SK-N-SH treated with all-trans-retinoic acid at 6 μM for 48 hours (cell line): ENCODE results near the gene RFLNA.

Experiments
- ATAC-seq: fragments of 200-7000 bp; cut with Tn5 transposase; 3 replicates; pipeline ENCODE4 v1.9.1; 2020; ENCODE audit warnings: mild to moderate bottlenecking, moderate library complexity
- ARNTL ChIP-seq: fragments of 450-650 bp; formaldehyde crosslinking; IDR thresholded peaks from 2 replicates; pipeline ENCODE4 v1.5.0; 2020; ENCODE audit warnings: low read depth, mild to moderate bottlenecking, moderate library complexity, borderline replicate concordance
- BACH2 ChIP-seq: fragments of 250-450 bp; sonication (Bioruptor Pico); IDR thresholded peaks from 2 replicates; pipeline ENCODE4 v1.9.0; 2021; ENCODE audit warnings: mild to moderate bottlenecking, borderline replicate concordance
- CSDC2 ChIP-seq: fragments of 250-450 bp; sonication (Bioruptor Pico); IDR thresholded peaks from 2 replicates; pipeline ENCODE4 v1.5.0; 2020; ENCODE audit warnings: mild to moderate bottlenecking, moderate library complexity
- CSRNP3 ChIP-seq: fragments of 250-450 bp; sonication (Bioruptor Pico); IDR thresholded peaks from 2 replicates; pipeline ENCODE4 v1.5.1; 2021; ENCODE audit warnings: mild to moderate bottlenecking, moderate library complexity
- ESRRG ChIP-seq: fragments of 250-450 bp; sonication (Bioruptor Pico); IDR thresholded peaks from 2 replicates; pipeline ENCODE4 v1.6.1; 2021; ENCODE audit warnings: mild to moderate bottlenecking
- GLIS3 ChIP-seq: fragments of 250-450 bp; sonication (Bioruptor Pico); IDR thresholded peaks from 2 replicates; pipeline ENCODE4 v1.5.0; 2020; ENCODE audit warnings: mild to moderate bottlenecking, moderate library complexity
- ISL1 ChIP-seq: fragments of 250-450 bp; sonication (Bioruptor Pico); IDR thresholded peaks from 2 replicates; pipeline ENCODE4 v2.1.2; 2022; ENCODE audit warnings: mild to moderate bottlenecking, moderate library complexity
- OSR1 ChIP-seq: fragments of 250-450 bp; sonication (Bioruptor Pico); IDR thresholded peaks from 2 replicates; pipeline ENCODE4 v1.8.0; 2022; ENCODE audit warnings: moderate library complexity, mild to moderate bottlenecking, inconsistent platforms
- POU6F1 ChIP-seq: fragments of 250-450 bp; sonication (Bioruptor Pico); IDR thresholded peaks from 2 replicates; pipeline ENCODE4 v1.8.0; 2021; ENCODE audit warnings: low read depth, mild to moderate bottlenecking, moderate library complexity, borderline replicate concordance
- PPARA ChIP-seq: fragments of 250-450 bp; sonication (Bioruptor Pico); IDR thresholded peaks from 2 replicates; pipeline ENCODE4 v1.5.0; 2020; ENCODE audit warnings: mild to moderate bottlenecking, borderline replicate concordance
- RARB ChIP-seq: fragments of 250-450 bp; sonication (Bioruptor Pico); IDR thresholded peaks from 2 replicates; pipeline ENCODE4 v1.8.0; 2021; ENCODE audit warnings: mild to moderate bottlenecking, moderate library complexity
- SNAI2 ChIP-seq: fragments of 250-450 bp; sonication (Bioruptor Pico); IDR thresholded peaks from 2 replicates; pipeline ENCODE4 v1.5.0; 2020; ENCODE audit warnings: mild to moderate bottlenecking, moderate library complexity
- TCF4 ChIP-seq: fragments of 250-450 bp; sonication (Bioruptor Pico); IDR thresholded peaks from 2 replicates; pipeline ENCODE4 v1.8.0; 2021; ENCODE audit warnings: mild to moderate bottlenecking, moderate library complexity, borderline replicate concordance
- TOX ChIP-seq: fragments of 250-450 bp; sonication (Bioruptor Pico); IDR thresholded peaks from 2 replicates; pipeline ENCODE4 v1.8.0; 2021; ENCODE audit warnings: mild to moderate bottlenecking, moderate library complexity, borderline replicate concordance
- ZC3H10 ChIP-seq: fragments of 250-450 bp; sonication (Bioruptor Pico); IDR thresholded peaks from 2 replicates; pipeline ENCODE4 v1.5.1; 2021; ENCODE audit warnings: mild to moderate bottlenecking, moderate library complexity
- ZFP3 ChIP-seq: fragments of 250-450 bp; sonication (Bioruptor Pico); IDR thresholded peaks from 2 replicates; pipeline ENCODE4 v1.5.0; 2020; ENCODE audit warnings: mild to moderate bottlenecking, moderate library complexity
- ZFP30 ChIP-seq: fragments of 450-650 bp; formaldehyde crosslinking; IDR thresholded peaks from 2 replicates; pipeline ENCODE4 v1.5.0; 2022; ENCODE audit warnings: mild to moderate bottlenecking, moderate library complexity
- ZNF565 ChIP-seq: fragments of 450-650 bp; formaldehyde crosslinking; conservative IDR thresholded peaks from 2 replicates; pipeline ENCODE4 v1.5.0; 2020; ENCODE audit warnings: low read depth, mild to moderate bottlenecking, moderate library complexity
- ZNF70 ChIP-seq: fragments of 450-650 bp; formaldehyde crosslinking; IDR thresholded peaks from 2 replicates; pipeline ENCODE4 v1.5.0; 2020; ENCODE audit warnings: mild to moderate bottlenecking, moderate library complexity
- ZNF8 ChIP-seq: fragments of 450-650 bp; formaldehyde crosslinking; IDR thresholded peaks from 2 replicates; pipeline ENCODE4 v1.5.0; 2020; ENCODE audit warnings: mild to moderate bottlenecking, moderate library complexity
- TF ChIP-seq, protein P1 (sequence below): fragments of 250-450 bp; sonication (Bioruptor Pico); IDR thresholded peaks from 2 replicates; pipeline ENCODE4 v1.5.1; 2020; ENCODE audit warnings: low read depth, mild to moderate bottlenecking, moderate library complexity
- TF ChIP-seq, protein P2 (sequence below): fragments of 250-450 bp; sonication (Bioruptor Pico); IDR thresholded peaks from 2 replicates; pipeline ENCODE4 v1.8.0; 2020; ENCODE audit warnings: mild to moderate bottlenecking, moderate library complexity, borderline replicate concordance

Gene RFLNA

GRCh38 chr12:124294780-124295341 lies at the start of gene RFLNA:
Gene RFLNA (plus strand): TSS chr12:124295093. CDS start chr12:124295430, 337 bp downstream.
- ATAC-seq: peak; percentile 46

DNA sequence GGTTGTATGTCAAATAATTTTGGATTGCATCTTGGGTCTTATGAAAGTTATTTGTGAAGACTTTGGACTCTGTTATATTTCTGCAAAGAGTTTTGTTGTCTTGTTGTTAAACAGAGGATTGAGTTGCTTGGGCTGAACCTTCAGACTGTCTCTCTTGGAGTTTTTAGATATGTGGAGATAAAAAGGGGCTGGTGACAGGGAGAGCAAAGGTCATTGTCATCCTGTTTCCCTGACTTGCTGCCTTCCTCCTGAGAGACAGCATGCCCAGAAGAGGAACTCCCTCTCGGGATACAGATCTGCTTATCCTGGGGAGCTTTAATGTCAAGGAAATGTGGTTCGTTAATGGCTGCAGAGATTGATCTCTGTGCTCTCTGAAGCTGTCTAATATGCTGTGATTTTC lies 47.6 kb upstream of the RFLNA start:
- TF ChIP-seq SNAI2 (CRISPR knock-in tag): no peak
- no peak for TF ChIP-seq ZFP3
- no peak for TF ChIP-seq ESRRG
- no peak for TF ChIP-seq PPARA (CRISPR knock-in tag)
- no peak for TF ChIP-seq ZFP30 (CRISPR knock-in tag)
- TF ChIP-seq GLIS3 (CRISPR knock-in tag): no peak
- TF ChIP-seq, protein P1, sequence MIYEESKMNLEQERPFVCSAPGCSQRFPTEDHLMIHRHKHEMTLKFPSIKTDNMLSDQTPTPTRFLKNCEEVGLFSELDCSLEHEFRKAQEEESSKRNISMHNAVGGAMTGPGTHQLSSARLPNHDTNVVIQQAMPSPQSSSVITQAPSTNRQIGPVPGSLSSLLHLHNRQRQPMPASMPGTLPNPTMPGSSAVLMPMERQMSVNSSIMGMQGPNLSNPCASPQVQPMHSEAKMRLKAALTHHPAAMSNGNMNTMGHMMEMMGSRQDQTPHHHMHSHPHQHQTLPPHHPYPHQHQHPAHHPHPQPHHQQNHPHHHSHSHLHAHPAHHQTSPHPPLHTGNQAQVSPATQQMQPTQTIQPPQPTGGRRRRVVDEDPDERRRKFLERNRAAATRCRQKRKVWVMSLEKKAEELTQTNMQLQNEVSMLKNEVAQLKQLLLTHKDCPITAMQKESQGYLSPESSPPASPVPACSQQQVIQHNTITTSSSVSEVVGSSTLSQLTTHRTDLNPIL (CRISPR knock-in tag): no peak
- TF ChIP-seq POU6F1 (CRISPR knock-in tag): no peak
- no peak for TF ChIP-seq ZNF565 (CRISPR knock-in tag)
- no peak for TF ChIP-seq TOX (CRISPR knock-in tag)
- TF ChIP-seq, protein P2, sequence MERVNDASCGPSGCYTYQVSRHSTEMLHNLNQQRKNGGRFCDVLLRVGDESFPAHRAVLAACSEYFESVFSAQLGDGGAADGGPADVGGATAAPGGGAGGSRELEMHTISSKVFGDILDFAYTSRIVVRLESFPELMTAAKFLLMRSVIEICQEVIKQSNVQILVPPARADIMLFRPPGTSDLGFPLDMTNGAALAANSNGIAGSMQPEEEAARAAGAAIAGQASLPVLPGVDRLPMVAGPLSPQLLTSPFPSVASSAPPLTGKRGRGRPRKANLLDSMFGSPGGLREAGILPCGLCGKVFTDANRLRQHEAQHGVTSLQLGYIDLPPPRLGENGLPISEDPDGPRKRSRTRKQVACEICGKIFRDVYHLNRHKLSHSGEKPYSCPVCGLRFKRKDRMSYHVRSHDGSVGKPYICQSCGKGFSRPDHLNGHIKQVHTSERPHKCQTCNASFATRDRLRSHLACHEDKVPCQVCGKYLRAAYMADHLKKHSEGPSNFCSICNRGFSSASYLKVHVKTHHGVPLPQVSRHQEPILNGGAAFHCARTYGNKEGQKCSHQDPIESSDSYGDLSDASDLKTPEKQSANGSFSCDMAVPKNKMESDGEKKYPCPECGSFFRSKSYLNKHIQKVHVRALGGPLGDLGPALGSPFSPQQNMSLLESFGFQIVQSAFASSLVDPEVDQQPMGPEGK: no peak
- no peak for TF ChIP-seq OSR1 (CRISPR knock-in tag)
- ATAC-seq: no peak

More at GRCh38 chr12:124294780-124295341, at the start of gene RFLNA:
- TF ChIP-seq RARB (CRISPR knock-in tag) (no peak), TOX (CRISPR knock-in tag) (no peak), TCF4 (CRISPR knock-in tag) (no peak), CSDC2 (CRISPR knock-in tag) (no peak), PPARA (CRISPR knock-in tag) (no peak), ZFP30 (CRISPR knock-in tag) (no peak), ISL1 (no peak), OSR1 (CRISPR knock-in tag) (no peak), ZNF565 (CRISPR knock-in tag) (no peak), GLIS3 (CRISPR knock-in tag) (no peak), ZNF8 (CRISPR knock-in tag) (no peak), ZC3H10 (CRISPR knock-in tag) (no peak), BACH2 (CRISPR knock-in tag) (no peak)
- TF ChIP-seq, all 23 proteins: peak for 0

GRCh38 chr12:124248941-124249825 lies 45.7 kb upstream of the RFLNA start:
- no peak for TF ChIP-seq TOX (CRISPR knock-in tag)
- TF ChIP-seq POU6F1 (CRISPR knock-in tag): no peak
- no peak for TF ChIP-seq CSDC2 (CRISPR knock-in tag)
- TF ChIP-seq, protein P2: no peak
- no peak for TF ChIP-seq ZC3H10 (CRISPR knock-in tag)
- no peak for TF ChIP-seq ZNF70 (CRISPR knock-in tag)
- no peak for TF ChIP-seq ZFP30 (CRISPR knock-in tag)
- no peak for TF ChIP-seq CSRNP3 (CRISPR knock-in tag)
- no peak for TF ChIP-seq OSR1 (CRISPR knock-in tag)
- TF ChIP-seq ARNTL (CRISPR knock-in tag): no peak
- TF ChIP-seq BACH2 (CRISPR knock-in tag): no peak
- no peak for TF ChIP-seq ZNF565 (CRISPR knock-in tag)
- no peak for TF ChIP-seq PPARA (CRISPR knock-in tag)
- TF ChIP-seq, protein P1 (CRISPR knock-in tag): no peak
- TF ChIP-seq ZFP3: no peak
- TF ChIP-seq ZNF8 (CRISPR knock-in tag): no peak
- TF ChIP-seq RARB (CRISPR knock-in tag): no peak
- ATAC-seq: no peak
